SK-N-MC (cell line): ENCODE results near the gene VWA3A.

Experiments used
- EZH2 ChIP-seq: fragments of 200-600 bp; sonication (generic); IDR thresholded peaks from one replicate; pipeline ENCODE4 v1.6.1; 2017; ENCODE audit warnings: antibody characterized with exemption
- POLR2AphosphoS5 ChIP-seq: IDR thresholded peaks from 2 replicates; pipeline ENCODE4 v1.6.1; 2012; ENCODE audit warnings: mild to moderate bottlenecking, low read depth, low read length, borderline replicate concordance

GRCh38 chr16:22183901-22184614 is 91.7 kb downstream of the VWA3A start:
- no peak for TF ChIP-seq POLR2AphosphoS5
- TF ChIP-seq EZH2 = no peak
